OCI-LY7 (cell line): Measurements from ENCODE around the gene CTSA. TPM values are rescaled to one million over a fixed set of nuclear protein-coding genes. Genes with fewer than 3 reads are reported as not detected.
A peak's percentile ranks its signal among the peaks of the same experiment; 100 is the strongest.

ENCODE experiments used
- BruUV-seq: library from RNA; stranded (reverse); fragments of 400-500 nt; replicated peaks from 2 replicates; lab custom pipeline; 2021; lab: Mats Ljungman, UMichigan
- CTCF ChIA-PET: fragments of 300-600 bp; sonication (Branson Sonifier 250); formaldehyde crosslinking; loops from one replicate; lab custom pipeline; 2022; ENCODE audit warnings: antibody characterized with exemption; ENCODE audit not compliant: unreplicated experiment; lab: Charles Lee
- POLR2A ChIA-PET: fragments of 300-600 bp; sonication (Branson Sonifier 250); formaldehyde crosslinking; loops from one replicate; lab custom pipeline; 2022; ENCODE audit warnings: antibody characterized with exemption; lab: Charles Lee
- DNase-seq: peaks from one replicate; pipeline ENCODE4 v3.0.0-alpha.2; 2015; ENCODE audit warnings: low spot score
- H2AFZ ChIP-seq: fragments of 200-600 bp; sonication (generic), shearing (Covaris generic); 2 replicates; pipeline ENCODE4 v1.6.1; 2014; ENCODE audit warnings: mild to moderate bottlenecking, antibody characterized with exemption, low read length, moderate library complexity
- H3K27ac ChIP-seq: fragments of 200-600 bp; sonication (generic); 2 replicates; pipeline ENCODE4 v1.5.1; 2014; ENCODE audit warnings: mixed run types, low read depth, mild to moderate bottlenecking, moderate library complexity, low read length, inconsistent platforms; ENCODE audit not compliant: poor library complexity, severe bottlenecking
- H3K36me3 ChIP-seq: fragments of 200-600 bp; sonication (generic); 2 replicates; pipeline ENCODE4 v1.6.1; 2014; ENCODE audit warnings: mild to moderate bottlenecking, antibody characterized with exemption, low read length, moderate library complexity, mixed read lengths; ENCODE audit not compliant: insufficient read depth
- H3K4me1 ChIP-seq: fragments of 200-600 bp; sonication (generic); 2 replicates; pipeline ENCODE4 v1.5.1; 2014; ENCODE audit warnings: mild to moderate bottlenecking, low read length; ENCODE audit not compliant: insufficient read depth, poor library complexity, severe bottlenecking
- H3K4me2 ChIP-seq: fragments of 200-600 bp; sonication (generic); 2 replicates; pipeline ENCODE4 v1.6.1; 2014; ENCODE audit warnings: mild to moderate bottlenecking, low read length
- H3K4me3 ChIP-seq: fragments of 200-600 bp; sonication (generic); 2 replicates; pipeline ENCODE4 v1.5.1; 2014; ENCODE audit warnings: mild to moderate bottlenecking, low read depth, low read length; ENCODE audit not compliant: poor library complexity, severe bottlenecking
- H3K79me2 ChIP-seq: fragments of 200-600 bp; sonication (generic); 2 replicates; pipeline ENCODE4 v1.6.1; 2016; ENCODE audit warnings: low read depth, mild to moderate bottlenecking, low read length, moderate library complexity, mixed read lengths; ENCODE audit not compliant: insufficient read depth
- H3K9me2 ChIP-seq: fragments of 200-600 bp; sonication (generic); 2 replicates; pipeline ENCODE4 v1.6.1; 2016; ENCODE audit warnings: mild to moderate bottlenecking, low read length, mixed read lengths; ENCODE audit not compliant: insufficient read depth
- H3K9me3 ChIP-seq: fragments of 200-600 bp; sonication (generic); 2 replicates; pipeline ENCODE4 v1.6.1; 2014; ENCODE audit warnings: mild to moderate bottlenecking, mixed run types, low read length, mixed read lengths
- H4K20me1 ChIP-seq: fragments of 200-600 bp; sonication (generic); 2 replicates; pipeline ENCODE4 v1.6.1; 2014; ENCODE audit warnings: mild to moderate bottlenecking, antibody characterized with exemption, low read length, moderate library complexity, mixed read lengths; ENCODE audit not compliant: insufficient read depth
- EZH2phosphoT487 ChIP-seq: fragments of 200-600 bp; sonication (generic); IDR thresholded peaks from 2 replicates; pipeline ENCODE4 v1.6.1; 2018; ENCODE audit warnings: low read depth, borderline replicate concordance, mild to moderate bottlenecking, mixed run types, antibody characterized with exemption, low read length, moderate library complexity, mixed read lengths
- intact Hi-C: fragments of 100-400 bp; cut with micrococcal nuclease; formaldehyde crosslinking; loops from one replicate; pipeline ENCODE4 v1.10.0; 2022; ENCODE audit not compliant: unreplicated experiment
- total RNA-seq, 2 experiments: library from RNA; depleted of rRNA in 1 of 2; stranded (reverse); fragments of >200 nt in 1 of 2; shearing (Covaris generic) in 1 of 2; gene quantifications; 2 replicates each; pipeline ENCODE4 v1.2.3, GENCODE V29; 2014 to 2022
- TF ChIP-seq, protein P1 (sequence below): fragments of 200-600 bp; sonication (generic); conservative IDR thresholded peaks from 2 replicates; pipeline ENCODE4 v1.5.1; 2014; ENCODE audit warnings: mild to moderate bottlenecking, antibody characterized with exemption, low read length, moderate library complexity, mixed read lengths

Gene CTSA
- total RNA-seq, 2 experiments from 2014 or later: 27.1 to 36.4 TPM

DNA sequence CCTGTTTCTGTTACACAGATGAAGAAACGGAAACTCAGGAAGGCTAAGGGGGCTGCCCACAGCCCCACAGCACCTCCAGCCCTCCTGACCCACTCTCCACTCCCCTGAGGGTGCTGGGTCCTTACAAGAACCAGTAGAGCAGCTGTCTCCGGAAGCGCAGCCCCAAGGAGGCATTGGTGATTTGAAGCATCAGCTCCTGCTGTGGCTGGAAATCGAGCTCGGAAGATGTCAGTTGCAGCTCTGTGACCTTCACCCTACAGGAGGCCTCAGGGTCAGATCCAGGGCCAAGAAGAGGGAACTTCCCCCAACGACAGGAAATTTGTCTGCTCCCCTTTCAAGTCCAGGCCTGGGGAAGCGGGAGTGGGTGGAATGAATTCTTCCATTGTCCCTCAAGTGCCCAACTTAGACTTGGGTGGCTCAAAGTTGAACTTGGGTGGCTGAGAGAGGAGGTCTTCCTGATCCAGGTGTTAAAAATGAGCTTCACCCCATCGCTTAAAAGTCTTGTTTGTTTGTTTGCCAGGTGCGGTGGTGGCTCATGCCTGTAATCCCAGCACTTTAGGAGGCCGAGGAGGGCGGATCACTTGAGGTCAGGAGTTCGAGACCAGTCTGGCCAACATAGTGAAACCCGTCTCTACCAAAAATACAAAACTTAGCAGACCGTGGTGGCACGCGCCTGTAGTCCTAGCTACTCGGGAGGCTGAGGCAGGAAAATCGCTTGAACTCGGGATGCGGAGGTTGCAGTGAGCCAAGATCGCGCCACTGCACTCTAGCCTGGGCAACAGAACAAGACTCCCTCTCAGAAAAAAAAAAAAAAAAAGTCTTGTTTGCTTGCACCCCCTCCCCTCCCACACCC is 18.9 kb downstream of the CTSA start:
- Histone ChIP-seq H3K9me2 (no peaks in the 10 kb centered on the region), H4K20me1 (no peaks in the 10 kb centered on the region), H3K9me3 (no peaks in the 10 kb centered on the region), H2AFZ (peak overlapping the region; percentile 84), H3K27ac (no peak overlapping the region), H3K4me2 (peak overlapping the region; percentile 57), H3K4me1 (peaks cover 14% of the 10 kb centered on the region), H3K79me2 (no peaks in the 10 kb centered on the region), H3K4me3 (peak overlapping the region; percentile 42), H3K36me3 (no peaks in the 10 kb centered on the region)
- DNase-seq: no peak
- intact Hi-C loops: loop anchor here (2.0 kb wide), 1 partner anchor 25 kb away; the partner anchor contains the start of gene PCIF1
- TF ChIP-seq, protein P1, sequence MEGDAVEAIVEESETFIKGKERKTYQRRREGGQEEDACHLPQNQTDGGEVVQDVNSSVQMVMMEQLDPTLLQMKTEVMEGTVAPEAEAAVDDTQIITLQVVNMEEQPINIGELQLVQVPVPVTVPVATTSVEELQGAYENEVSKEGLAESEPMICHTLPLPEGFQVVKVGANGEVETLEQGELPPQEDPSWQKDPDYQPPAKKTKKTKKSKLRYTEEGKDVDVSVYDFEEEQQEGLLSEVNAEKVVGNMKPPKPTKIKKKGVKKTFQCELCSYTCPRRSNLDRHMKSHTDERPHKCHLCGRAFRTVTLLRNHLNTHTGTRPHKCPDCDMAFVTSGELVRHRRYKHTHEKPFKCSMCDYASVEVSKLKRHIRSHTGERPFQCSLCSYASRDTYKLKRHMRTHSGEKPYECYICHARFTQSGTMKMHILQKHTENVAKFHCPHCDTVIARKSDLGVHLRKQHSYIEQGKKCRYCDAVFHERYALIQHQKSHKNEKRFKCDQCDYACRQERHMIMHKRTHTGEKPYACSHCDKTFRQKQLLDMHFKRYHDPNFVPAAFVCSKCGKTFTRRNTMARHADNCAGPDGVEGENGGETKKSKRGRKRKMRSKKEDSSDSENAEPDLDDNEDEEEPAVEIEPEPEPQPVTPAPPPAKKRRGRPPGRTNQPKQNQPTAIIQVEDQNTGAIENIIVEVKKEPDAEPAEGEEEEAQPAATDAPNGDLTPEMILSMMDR: no peak
- TSS peak; percentile 89 for BruUV-seq
- ChIA-PET POLR2A (interaction anchor here (0.7 to 1.3 kb wide), 8 partner anchors 9 to 1668 kb away, joined by 3 to 5 read pairs (median 4); no protein-coding TSS in a partner anchor), CTCF (no interaction called here)

DNA sequence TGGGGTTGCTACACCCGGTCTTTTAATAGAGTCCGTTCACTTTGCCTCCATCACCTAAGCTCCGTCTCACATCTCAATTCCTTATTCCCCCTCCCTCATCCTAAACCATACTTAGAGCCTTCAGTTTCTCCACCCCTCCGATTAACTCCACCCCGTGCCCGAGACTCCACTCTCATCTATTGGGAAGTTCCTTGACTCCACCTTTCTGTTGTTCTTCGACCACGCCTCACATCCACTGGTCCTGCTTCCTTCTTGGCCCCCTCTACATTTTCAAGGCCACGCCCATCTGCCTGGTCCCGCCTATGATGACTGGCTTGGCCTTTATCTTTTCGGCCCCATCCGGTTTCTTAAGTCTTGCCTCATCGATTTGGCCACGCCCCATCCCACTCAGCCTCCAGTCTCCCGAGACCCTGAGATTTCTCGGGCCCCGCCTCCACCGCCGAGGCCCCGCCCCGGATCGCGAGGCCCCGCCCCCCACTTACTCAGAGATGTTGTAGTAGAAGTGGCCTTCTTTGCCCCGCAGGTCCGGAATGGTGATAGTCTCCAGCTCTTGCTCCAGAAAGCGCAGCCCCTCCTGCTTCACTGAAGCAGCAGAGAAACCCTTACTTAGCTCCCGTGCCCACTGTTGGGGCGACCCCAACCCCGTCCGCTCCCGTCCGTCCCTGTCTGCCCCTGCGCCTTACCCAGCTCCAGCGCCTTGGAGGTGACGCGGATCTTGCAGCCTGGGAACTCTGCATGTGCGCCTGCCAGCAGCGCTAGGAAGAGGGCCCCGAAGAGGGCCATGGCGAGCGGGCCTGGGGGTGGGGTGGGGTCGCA is 19.7 kb downstream of the CTSA start:
- H2AFZ ChIP-seq: peak overlapping the region; percentile 84
- intact Hi-C loops: loop anchor here (2.0 kb wide), 1 partner anchor 24 kb away; the partner anchor contains the start of gene PCIF1
- peak overlapping the region; percentile 42 for H3K4me3 ChIP-seq
- H3K9me3 ChIP-seq: no peaks in the 10 kb centered on the region
- peaks cover 14% of the 10 kb centered on the region for H3K4me1 ChIP-seq
- no peaks in the 10 kb centered on the region for H3K9me2 ChIP-seq
- H3K4me2 ChIP-seq: peak overlapping the region; percentile 63
- no peaks in the 10 kb centered on the region for H3K79me2 ChIP-seq
- no TSS peak for BruUV-seq
- no peak for TF ChIP-seq EZH2phosphoT487
- TF ChIP-seq, protein P1: no peak
- H4K20me1 ChIP-seq: no peaks in the 10 kb centered on the region
- no peak overlapping the region for H3K27ac ChIP-seq
- CTCF ChIA-PET: no interaction called here
- DNase-seq: peak; percentile 100
- no peaks in the 10 kb centered on the region for H3K36me3 ChIP-seq
- POLR2A ChIA-PET: interaction anchor here (0.7 to 1.3 kb wide), 6 partner anchors 8 to 121 kb away, joined by 3 to 5 read pairs (median 4); no protein-coding TSS in a partner anchor
